GM12891 (cell line): ENCODE data around the gene KRT6A.

Experiments used
- POLR2AphosphoS5 ChIP-seq: IDR thresholded peaks from 2 replicates; pipeline ENCODE4 v1.6.1; 2011; ENCODE audit warnings: low read depth, low read length, control low read depth
- TAF1 ChIP-seq: IDR thresholded peaks from 2 replicates; pipeline ENCODE4 v1.6.1; 2011; ENCODE audit warnings: low read depth, low read length, control low read depth

GRCh38 chr12:52521568-52522266, 28.7 kb upstream of the KRT6A start:
- TF ChIP-seq POLR2AphosphoS5 = no peak
- TF ChIP-seq TAF1 = no peak
